Tibial nerve (tissue), 4 donors: ENCODE data around the gene COX7B. TPM values are rescaled to one million over a fixed set of nuclear protein-coding genes. Genes with fewer than 3 reads are reported as not detected.
"Not testable (repeated sequence)": the region's sequence is repeated elsewhere in the genome, so short reads cannot be mapped to it uniquely, and the experiment has no call there.

Experiments
- DNase-seq, 2 donors: peaks; one replicate each; pipeline ENCODE4 v3.0.0-alpha.2; 2019; ENCODE audit warnings: low spot score in 2 of 2
- H3K27ac ChIP-seq, 4 donors: fragments of 200-600 bp; sonication (generic) in 3 of 4; one replicate each; pipeline ENCODE4 v1.5.1; 2017 to 2019; ENCODE audit warnings: mild to moderate bottlenecking in 1 of 4
- H3K27me3 ChIP-seq, 2 donors: fragments of 200-600 bp; sonication (generic) in 1 of 2; one replicate each; pipeline versions ENCODE4 v1.5.1 to v1.6.0; 2017 to 2019
- H3K36me3 ChIP-seq, 3 donors: fragments of 200-600 bp; sonication (generic); one replicate each; pipeline ENCODE4 v1.5.1; 2018 to 2019
- H3K4me1 ChIP-seq, 4 donors: fragments of 200-600 bp; sonication (generic) in 3 of 4; one replicate each; pipeline ENCODE4 v1.5.1; 2017 to 2019
- H3K4me3 ChIP-seq, 4 donors: fragments of 200-600 bp; sonication (generic) in 3 of 4; one replicate each; pipeline ENCODE4 v1.5.1; 2017 to 2019; ENCODE audit warnings: mild to moderate bottlenecking in 1 of 4, moderate library complexity in 1 of 4
- H3K9me3 ChIP-seq, 4 donors: fragments of 200-600 bp; sonication (generic) in 3 of 4; one replicate each; pipeline ENCODE4 v1.5.1; 2017 to 2019
- CTCF ChIP-seq, 5 experiments: fragments of 200-600 bp in 3 of 5; fragments of 450-650 bp in 2 of 5; sonication (generic) in 3 of 5; IDR thresholded peaks; one replicate each; pipeline ENCODE4 v1.5.1; 2016 to 2019; ENCODE audit warnings: antibody characterized with exemption in 5 of 5, mild to moderate bottlenecking in 3 of 5, moderate library complexity in 2 of 5
- EP300 ChIP-seq, 2 donors: sonication (generic); formaldehyde crosslinking; IDR thresholded peaks; one replicate each; pipeline ENCODE4 v1.6.1; 2017; ENCODE audit warnings: antibody characterized with exemption in 2 of 2, mild to moderate bottlenecking in 1 of 2
- POLR2A ChIP-seq, 2 donors: fragments of 450-650 bp; IDR thresholded peaks; one replicate each; pipeline ENCODE4 v1.6.1; 2017; ENCODE audit warnings: antibody characterized with exemption in 2 of 2, mild to moderate bottlenecking in 2 of 2, moderate library complexity in 2 of 2
- WGBS, 2 donors: methylation state at CpG; one replicate each; pipeline ENCODE4 v1.1.5; 2018; 5-methylcytosine and 5-hydroxymethylcytosine counted together
- total RNA-seq, 4 donors: library from RNA; depleted of rRNA; stranded (reverse); fragments of >200 nt; gene quantifications; one replicate each; pipeline ENCODE4 v1.1.0, GENCODE V29; 2016

COX7B gene
- 100 to 1,000 TPM; 192 to 319 (median 226) TPM for total RNA-seq

- H3K27me3 ChIP-seq, result no peaks in the 10 kb centered on the region
- peaks cover 0 to 19% (median 0%) of the 10 kb centered on the region in 4 donors for H3K4me1 ChIP-seq
- peaks cover 0 to 15% (median 0%) of the 10 kb centered on the region in 3 donors for H3K36me3 ChIP-seq
- H3K4me3 ChIP-seq, result peak within 1 kb of the TSS; percentile 43 to 60 (median 50)
- peak within 1 kb of the TSS; percentile 61 to 88 (median 87) for H3K27ac ChIP-seq
- H3K9me3 ChIP-seq, result no peaks in the 10 kb centered on the region
- WGBS, 2 donors, result 1 to 45% methylated on average over 28 of the region's 28 CpGs
- DNase-seq, result peak; percentile 18 to 77
- TF ChIP-seq CTCF (IDR thresholded peaks at IDR 0.05), result peak; percentile 15 to 38 (median 32)
- TF ChIP-seq EP300 (IDR thresholded peaks at IDR 0.05), result peak; percentile 60 to 88
- TF ChIP-seq POLR2A (IDR thresholded peaks at IDR 0.05), result peak; percentile 56 to 69
These were observed at the start of gene COX7B for GRCh38 chrX:77899081-77899828. COX7B (plus strand) TSS chrX:77899468; CDS start chrX:77899554, 86 bp downstream.

- no peak for DNase-seq
- 93 to 98% methylated on average over 8 of the region's 8 CpGs for WGBS, 2 donors
- Histone ChIP-seq H3K27ac (no peak overlapping the region), H3K4me1 (no peaks in the 10 kb centered on the region), H3K27me3 (no peaks in the 10 kb centered on the region), H3K9me3 (no peaks in the 10 kb centered on the region), H3K36me3 (peaks cover 0 to 14% (median 0%) of the 10 kb centered on the region in 3 donors), H3K4me3 (no peak overlapping the region)
- TF ChIP-seq CTCF (IDR thresholded peaks at IDR 0.05), result no peak
- no peak for TF ChIP-seq POLR2A (IDR thresholded peaks at IDR 0.05)
- no peak for TF ChIP-seq EP300 (IDR thresholded peaks at IDR 0.05)
These were observed 23.9 kb upstream of the COX7B start for GRCh38 chrX:77875372-77875771.

- not testable (repeated sequence) for H3K36me3 ChIP-seq, H3K27ac ChIP-seq, H3K4me1 ChIP-seq, H3K4me3 ChIP-seq, DNase-seq, H3K27me3 ChIP-seq, H3K9me3 ChIP-seq
- 82 to 85% methylated on average over 4 of the region's 4 CpGs for WGBS, 2 donors
These were observed 17.9 kb upstream of the COX7B start for GRCh38 chrX:77881418-77881817.

- TF ChIP-seq CTCF (IDR thresholded peaks at IDR 0.05), result no peak
- no peak for TF ChIP-seq EP300 (IDR thresholded peaks at IDR 0.05)
- TF ChIP-seq POLR2A (IDR thresholded peaks at IDR 0.05), result no peak
- Histone ChIP-seq H3K36me3 (no peaks in the 10 kb centered on the region), H3K27me3 (no peaks in the 10 kb centered on the region), H3K9me3 (no peaks in the 10 kb centered on the region), H3K4me1 (peaks cover 0 to 18% (median 0%) of the 10 kb centered on the region in 4 donors), H3K4me3 (no peak overlapping the region), H3K27ac (no peak overlapping the region)
- DNase-seq, result no peak
- 82 to 89% methylated on average over 2 of the region's 2 CpGs for WGBS, 2 donors
These were observed 6.4 kb upstream of the COX7B start for GRCh38 chrX:77892887-77893286.

- TF ChIP-seq CTCF (IDR thresholded peaks at IDR 0.05), result no peak
- no peak for TF ChIP-seq POLR2A (IDR thresholded peaks at IDR 0.05)
- no peak for TF ChIP-seq EP300 (IDR thresholded peaks at IDR 0.05)
- Histone ChIP-seq H3K9me3 (no peaks in the 10 kb centered on the region), H3K27me3 (no peaks in the 10 kb centered on the region), H3K36me3 (no peaks in the 10 kb centered on the region), H3K4me1 (peaks cover 0 to 18% (median 0%) of the 10 kb centered on the region in 4 donors), H3K4me3 (peak overlapping the region in 1 of 4 donors; percentile 71), H3K27ac (no peak overlapping the region)
- no peak for DNase-seq
- WGBS, 2 donors, result 79 to 84% methylated on average over 10 of the region's 10 CpGs
These were observed 5.6 kb upstream of the COX7B start for GRCh38 chrX:77893713-77894112.
